GM10248 (cell line): ENCODE data around the gene CCDC124.
"Not testable (repeated sequence)": the region's sequence is repeated elsewhere in the genome, so short reads cannot be mapped to it uniquely, and the experiment has no call there.

ENCODE experiments used
- CTCF ChIA-PET: fragments of 300-600 bp; sonication (Branson Sonifier 250); formaldehyde crosslinking; extraction: SDS; loops from one replicate; lab custom pipeline; 2021; ENCODE audit warnings: antibody characterized with exemption; lab: Yijun Ruan, JAX
- POLR2A ChIA-PET: fragments of 350-650 bp; sonication (Branson Sonifier 250); formaldehyde crosslinking; extraction: SDS; loops from one replicate; lab custom pipeline; 2020; ENCODE audit warnings: antibody characterized with exemption; lab: Yijun Ruan, JAX
- DNase-seq: peaks from one replicate; pipeline ENCODE4 v3.0.0; 2012; ENCODE audit errors: extremely low spot score
- CTCF ChIP-seq: IDR thresholded peaks from 2 replicates; pipeline ENCODE4 v1.5.1; 2012; ENCODE audit warnings: mild to moderate bottlenecking, low read depth; ENCODE audit errors: extremely low read depth, missing control alignments, control extremely low read depth

The CCDC124 gene

GRCh38 chr19:17977021-17977420 lies 44.2 kb downstream of the CCDC124 start:
- no peak for DNase-seq
- no peak for TF ChIP-seq CTCF
- POLR2A ChIA-PET = interaction anchor here (0.6 kb wide), 1 partner anchor 19 kb away, joined by 3 read pairs; no protein-coding TSS in a partner anchor
- CTCF ChIA-PET = interaction anchor here (2.5 kb wide), 1 partner anchor 38 kb away, joined by 7 read pairs; no protein-coding TSS in a partner anchor

- POLR2A ChIA-PET = no interaction called here
- no peak for DNase-seq
- no peak for TF ChIP-seq CTCF
- CTCF ChIA-PET = interaction anchor here (2.5 kb wide), 1 partner anchor 39 kb away, joined by 7 read pairs; no protein-coding TSS in a partner anchor
Observed at GRCh38 chr19:17977488-17977887, 44.7 kb downstream of the CCDC124 start.

DNA sequence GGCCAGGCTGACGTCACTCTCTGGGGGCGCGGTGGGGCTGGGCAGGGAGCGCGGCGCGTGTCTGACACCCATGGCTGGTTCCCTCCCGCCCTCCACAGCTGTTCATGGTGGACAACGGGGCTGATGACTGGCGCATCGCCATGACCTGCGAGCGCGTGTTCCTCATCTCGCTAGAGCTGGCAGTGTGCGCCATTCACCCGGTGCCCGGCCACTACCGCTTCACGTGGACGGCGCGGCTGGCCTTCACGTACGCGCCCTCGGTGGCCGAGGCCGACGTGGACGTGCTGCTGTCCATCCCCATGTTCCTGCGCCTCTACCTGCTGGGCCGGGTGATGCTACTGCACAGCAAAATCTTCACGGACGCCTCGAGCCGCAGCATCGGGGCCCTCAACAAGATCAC lies 48.8 kb downstream of the CCDC124 start:
- ChIA-PET POLR2A (no interaction called here), CTCF (interaction anchor here (1.6 to 5.1 kb wide), 2 partner anchors 14 to 43 kb away, joined by 6 to 23 read pairs; no protein-coding TSS in a partner anchor)
- no peak for DNase-seq
- TF ChIP-seq CTCF = no peak

- CTCF ChIA-PET = interaction anchor here (1.2 to 5.1 kb wide), 2 partner anchors 14 to 44 kb away, joined by 5 to 23 read pairs; no protein-coding TSS in a partner anchor
- no peak for DNase-seq
- no peak for TF ChIP-seq CTCF
- POLR2A ChIA-PET = no interaction called here
Observed at GRCh38 chr19:17982430-17982829, 49.6 kb downstream of the CCDC124 start.

DNA sequence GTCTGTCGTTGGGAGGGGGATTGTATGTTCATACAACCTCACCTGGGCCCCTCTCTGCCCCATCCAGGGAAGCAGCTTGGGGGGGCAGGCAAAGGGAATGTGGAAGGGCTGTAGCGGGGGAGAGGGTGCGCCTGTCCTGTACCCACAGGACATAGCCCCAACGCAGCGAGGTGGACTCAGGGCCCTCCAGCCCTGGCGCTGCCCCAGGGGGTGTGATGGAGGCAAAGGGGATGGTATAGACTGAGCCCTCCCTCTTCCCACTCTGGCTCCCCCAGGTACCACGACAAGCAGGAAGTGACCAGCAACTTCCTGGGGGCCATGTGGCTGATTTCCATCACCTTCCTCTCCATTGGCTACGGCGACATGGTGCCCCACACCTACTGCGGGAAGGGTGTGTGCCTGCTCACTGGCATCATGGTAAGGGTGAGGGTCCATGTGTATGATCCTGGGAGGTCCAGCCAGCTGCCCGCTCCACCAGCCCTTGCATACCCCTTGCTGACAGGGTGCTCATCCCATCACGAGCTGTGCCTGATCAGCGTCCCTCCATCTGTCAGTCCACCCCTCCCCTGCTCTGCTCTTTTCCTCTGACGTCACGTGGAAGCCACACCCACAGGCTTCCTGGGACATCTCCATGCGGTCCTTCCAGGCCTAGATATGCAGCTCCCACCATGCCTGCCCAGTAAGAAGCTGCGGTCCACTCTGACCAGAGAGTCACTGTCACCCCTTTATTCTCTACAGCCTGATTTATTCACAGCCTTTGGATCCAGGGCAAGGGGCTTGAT lies 52.4 kb downstream of the CCDC124 start:
- POLR2A ChIA-PET = no interaction called here
- TF ChIP-seq CTCF = no peak
- DNase-seq = no peak
- CTCF ChIA-PET = interaction anchor here (1.5 to 5.1 kb wide), 3 partner anchors 10 to 47 kb away, joined by 3 to 23 read pairs (median 6); no protein-coding TSS in a partner anchor

- CTCF ChIA-PET = interaction anchor here (5.1 kb wide), 1 partner anchor 9 kb away, joined by 23 read pairs; no protein-coding TSS in a partner anchor
Observed at GRCh38 chr19:17986569-17986968, 53.8 kb downstream of the CCDC124 start.

GRCh38 chr19:17988161-17988560 lies 55.3 kb downstream of the CCDC124 start:
- no peak for DNase-seq
- no peak for TF ChIP-seq CTCF
- POLR2A ChIA-PET = interaction anchor here (0.6 kb wide), 1 partner anchor 55 kb away, joined by 3 read pairs; the partner anchor contains the start of gene CCDC124
- CTCF ChIA-PET = interaction anchor here (0.7 to 2.8 kb wide), 2 partner anchors 31 to 50 kb away, joined by 3 to 8 read pairs; no protein-coding TSS in a partner anchor

More at GRCh38 chr19:17986569-17986968, 53.8 kb downstream of the CCDC124 start:
- DNase-seq, POLR2A ChIA-PET: not testable (repeated sequence)
